Hematopoietic multipotent progenitor cell treated with erythropoietin and hydrocortisone succinate and interleukin-3 and kit ligand, for 17 days (in vitro differentiated cells): ENCODE results near the gene PAK1.
"Not testable (repeated sequence)": the region's sequence is repeated elsewhere in the genome, so short reads cannot be mapped to it uniquely, and the experiment has no call there.

ENCODE experiments used
- DNase-seq: peaks from one replicate; pipeline ENCODE4 v3.0.0-alpha.2; 2015; ENCODE audit warnings: low spot score

PAK1 gene

GRCh38 chr11:77401486-77402217 is 72.2 kb downstream of the PAK1 start:
- no peak for DNase-seq

GRCh38 chr11:77400775-77401449 is 73.0 kb downstream of the PAK1 start:
- no peak for DNase-seq

GRCh38 chr11:77400271-77400670 is 73.6 kb downstream of the PAK1 start:
- no peak for DNase-seq

- no peak for DNase-seq
Measured at GRCh38 chr11:77397631-77398030, 76.3 kb downstream of the PAK1 start.

- DNase-seq = no peak
Measured at GRCh38 chr11:77396911-77397310, 77.0 kb downstream of the PAK1 start.

- DNase-seq = no peak
Measured at GRCh38 chr11:77396305-77396704, 77.6 kb downstream of the PAK1 start.

- DNase-seq = no peak
Measured at GRCh38 chr11:77395460-77396173, 78.3 kb downstream of the PAK1 start.

GRCh38 chr11:77392842-77393241 is 81.1 kb downstream of the PAK1 start:
- no peak for DNase-seq

- no peak for DNase-seq
Measured at GRCh38 chr11:77387701-77388100, 86.2 kb downstream of the PAK1 start.

GRCh38 chr11:77386178-77386577 is 87.7 kb downstream of the PAK1 start:
- DNase-seq = no peak

GRCh38 chr11:77385255-77385771 is 88.6 kb downstream of the PAK1 start:
- not testable (repeated sequence) for DNase-seq

- DNase-seq = no peak
Measured at GRCh38 chr11:77384571-77384970, 89.3 kb downstream of the PAK1 start.

- DNase-seq = not testable (repeated sequence)
Measured at GRCh38 chr11:77383349-77383748, 90.5 kb downstream of the PAK1 start.

- DNase-seq = no peak
Measured at GRCh38 chr11:77381729-77382665, 91.9 kb downstream of the PAK1 start.

GRCh38 chr11:77379934-77380333 is 94.0 kb downstream of the PAK1 start:
- no peak for DNase-seq

- no peak for DNase-seq
Measured at GRCh38 chr11:77379253-77379652, 94.6 kb downstream of the PAK1 start.

GRCh38 chr11:77377734-77378133 is 96.2 kb downstream of the PAK1 start:
- DNase-seq = no peak

- no peak for DNase-seq
Measured at GRCh38 chr11:77375107-77375506, 98.8 kb downstream of the PAK1 start.

- DNase-seq = no peak
Measured at GRCh38 chr11:77374611-77375031, 99.3 kb downstream of the PAK1 start.

GRCh38 chr11:77374108-77374507 is 99.8 kb downstream of the PAK1 start:
- no peak for DNase-seq

GRCh38 chr11:77372726-77373125 is 101.2 kb downstream of the PAK1 start:
- DNase-seq = no peak

- DNase-seq = no peak
Measured at GRCh38 chr11:77371646-77372045, 102.2 kb downstream of the PAK1 start.
